Mesothelial cell of epicardium (in vitro differentiated cells): Measurements from ENCODE around the gene ATP8B3. TPM values are rescaled to one million over a fixed set of nuclear protein-coding genes. Genes with fewer than 3 reads are reported as not detected.

Experiments
- DNase-seq, 2 experiments: peaks; one replicate each; pipeline ENCODE4 v3.0.0; 2021; ENCODE audit warnings: low spot score in 2 of 2; ENCODE audit not compliant: unreplicated experiment in 2 of 2
- H3K27ac Mint-ChIP-seq: 2 replicates; pipeline ENCODE4 v1.8.0; 2021; ENCODE audit warnings: mixed read lengths
- H3K27me3 Mint-ChIP-seq: 2 replicates; pipeline ENCODE4 v1.8.0; 2021; ENCODE audit warnings: low read depth, mixed read lengths
- H3K36me3 Mint-ChIP-seq: 2 replicates; pipeline ENCODE4 v1.8.0; 2021; ENCODE audit warnings: mixed read lengths
- H3K4me1 Mint-ChIP-seq: 2 replicates; pipeline ENCODE4 v1.8.0; 2021; ENCODE audit warnings: mixed read lengths
- H3K4me3 Mint-ChIP-seq: 2 replicates; pipeline ENCODE4 v1.8.0; 2021; ENCODE audit warnings: mild to moderate bottlenecking, moderate library complexity, mixed read lengths
- H3K9me3 Mint-ChIP-seq: 2 replicates; pipeline ENCODE4 v1.8.0; 2021; ENCODE audit warnings: mixed read lengths
- total RNA-seq: library from RNA; stranded (reverse); gene quantifications from 3 replicates; pipeline ENCODE4 v1.2.1, GENCODE V29; 2021
- TF ChIP-seq, protein P1 (sequence below): fragments of 200-600 bp; sonication (generic); IDR thresholded peaks from one replicate; pipeline ENCODE4 v1.5.0; 2021; ENCODE audit warnings: antibody characterized with exemption; ENCODE audit not compliant: unreplicated experiment

The ATP8B3 gene
- total RNA-seq, 1 donor from 2014 or later: 2.2 TPM

DNA sequence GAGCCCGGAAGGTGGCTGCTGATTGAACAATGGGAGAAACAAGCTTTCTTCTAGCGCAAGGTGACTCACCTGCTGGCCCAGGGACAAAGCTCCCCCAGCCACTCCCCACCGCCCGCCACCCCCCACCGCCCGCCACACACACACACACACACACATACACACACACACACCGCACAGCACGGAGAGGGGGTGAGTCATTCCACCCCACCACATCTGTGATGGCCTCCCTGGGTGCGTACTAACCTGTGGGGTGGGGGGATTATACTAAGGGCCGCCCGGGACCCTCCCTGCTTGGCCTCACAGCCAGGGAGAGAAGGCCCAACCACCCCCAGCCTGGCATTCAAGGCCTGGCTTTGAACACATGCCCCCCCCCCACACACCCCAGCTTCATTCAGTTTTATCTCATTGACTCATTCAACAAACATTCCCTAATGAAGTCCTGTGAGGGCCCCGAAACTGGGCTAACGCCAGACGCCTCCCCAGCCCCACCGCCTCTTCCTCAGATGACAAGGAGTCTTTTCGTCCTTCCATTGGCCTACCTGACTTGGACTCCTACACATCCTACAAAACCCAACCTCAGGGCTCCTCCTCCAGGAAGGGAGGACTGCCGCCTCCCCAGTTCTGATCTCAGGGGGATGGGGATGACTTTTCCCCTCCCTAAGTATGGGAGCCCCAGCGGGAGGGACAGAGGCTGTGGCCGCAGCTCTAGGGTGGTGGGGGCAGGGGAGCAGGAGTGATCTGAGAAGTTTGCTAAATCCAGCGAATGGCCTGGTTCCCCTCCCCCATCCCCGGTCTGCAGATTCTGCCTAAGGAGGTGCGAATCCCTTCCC is 64.6 kb downstream of the ATP8B3 start:
- Mint-ChIP-seq H3K4me3 (no peak overlapping the region), H3K36me3 (no peaks in the 10 kb centered on the region), H3K27me3 (peaks cover 83% of the 10 kb centered on the region), H3K9me3 (no peaks in the 10 kb centered on the region), H3K4me1 (peaks cover 4% of the 10 kb centered on the region), H3K27ac (no peak overlapping the region)
- TF ChIP-seq, protein P1, sequence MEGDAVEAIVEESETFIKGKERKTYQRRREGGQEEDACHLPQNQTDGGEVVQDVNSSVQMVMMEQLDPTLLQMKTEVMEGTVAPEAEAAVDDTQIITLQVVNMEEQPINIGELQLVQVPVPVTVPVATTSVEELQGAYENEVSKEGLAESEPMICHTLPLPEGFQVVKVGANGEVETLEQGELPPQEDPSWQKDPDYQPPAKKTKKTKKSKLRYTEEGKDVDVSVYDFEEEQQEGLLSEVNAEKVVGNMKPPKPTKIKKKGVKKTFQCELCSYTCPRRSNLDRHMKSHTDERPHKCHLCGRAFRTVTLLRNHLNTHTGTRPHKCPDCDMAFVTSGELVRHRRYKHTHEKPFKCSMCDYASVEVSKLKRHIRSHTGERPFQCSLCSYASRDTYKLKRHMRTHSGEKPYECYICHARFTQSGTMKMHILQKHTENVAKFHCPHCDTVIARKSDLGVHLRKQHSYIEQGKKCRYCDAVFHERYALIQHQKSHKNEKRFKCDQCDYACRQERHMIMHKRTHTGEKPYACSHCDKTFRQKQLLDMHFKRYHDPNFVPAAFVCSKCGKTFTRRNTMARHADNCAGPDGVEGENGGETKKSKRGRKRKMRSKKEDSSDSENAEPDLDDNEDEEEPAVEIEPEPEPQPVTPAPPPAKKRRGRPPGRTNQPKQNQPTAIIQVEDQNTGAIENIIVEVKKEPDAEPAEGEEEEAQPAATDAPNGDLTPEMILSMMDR: no peak
- DNase-seq: no peak

DNA sequence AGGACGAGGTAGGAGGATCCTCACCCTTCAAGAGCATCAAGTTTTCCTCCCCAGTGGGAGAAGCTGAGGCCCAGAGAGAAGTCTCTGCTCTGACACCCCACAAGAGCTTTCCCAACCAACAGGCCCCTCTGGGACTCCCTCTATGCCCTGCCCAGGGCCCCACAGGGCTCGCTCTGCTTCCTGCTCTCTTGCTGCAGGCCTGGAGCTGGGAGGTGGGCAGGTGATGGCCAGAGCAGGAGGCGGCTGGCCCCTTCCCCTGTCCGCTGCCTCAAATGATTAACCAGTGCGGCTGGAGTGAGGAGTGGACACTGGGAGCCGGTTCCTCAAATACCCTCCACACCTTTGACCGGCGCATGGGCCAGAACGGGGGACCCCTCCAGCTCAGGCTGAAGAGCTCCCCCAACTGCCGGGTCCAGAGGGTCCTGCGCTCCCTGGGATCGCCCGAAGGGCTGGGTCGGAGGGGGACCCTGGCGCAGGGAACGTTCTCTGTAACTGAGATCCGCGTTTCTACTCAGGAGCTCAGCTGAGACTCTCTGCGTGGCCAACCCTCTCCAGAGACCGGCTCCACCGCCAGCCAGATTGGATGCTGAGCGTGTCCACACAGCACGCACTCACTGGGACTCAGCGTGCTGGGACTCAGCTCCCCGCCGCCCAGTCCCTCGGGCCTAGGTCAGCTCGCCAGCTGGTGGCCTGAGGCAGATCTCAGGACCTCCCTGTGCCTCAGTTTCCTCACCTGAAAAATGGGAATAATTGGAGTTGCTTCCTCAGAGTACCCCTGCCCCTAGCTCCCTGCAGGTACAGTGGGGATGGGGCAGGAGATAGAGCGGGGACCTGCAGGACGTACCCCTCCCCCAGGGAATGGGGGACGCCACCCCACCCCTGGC is 65.4 kb downstream of the ATP8B3 start:
- Mint-ChIP-seq H3K27me3 (peaks cover 81% of the 10 kb centered on the region), H3K9me3 (no peaks in the 10 kb centered on the region), H3K27ac (no peak overlapping the region), H3K36me3 (no peaks in the 10 kb centered on the region), H3K4me3 (no peak overlapping the region), H3K4me1 (peaks cover 4% of the 10 kb centered on the region)
- TF ChIP-seq, protein P1: no peak
- DNase-seq: no peak

DNA sequence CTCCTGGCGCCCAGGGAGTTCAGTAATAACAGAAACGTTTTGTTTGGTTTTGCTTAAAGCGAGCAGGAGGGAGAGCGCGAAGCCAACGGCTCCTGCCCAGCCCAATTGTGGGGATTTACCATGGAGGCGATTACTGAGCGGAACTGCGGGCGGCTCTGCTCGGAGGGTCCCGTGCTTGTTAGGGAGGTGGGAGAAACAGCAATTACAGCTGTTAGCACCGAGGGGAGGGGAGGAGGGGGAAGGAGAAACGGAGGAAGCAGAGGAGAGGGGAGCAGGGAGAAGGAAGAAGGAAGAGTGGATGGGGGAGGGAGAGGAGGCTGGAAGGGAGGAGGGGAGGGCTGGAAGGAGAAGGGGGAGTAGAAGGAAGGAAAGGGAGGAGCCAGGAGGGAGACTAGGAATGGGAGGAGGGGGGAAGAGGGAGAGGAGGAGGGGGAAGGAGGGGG is 66.5 kb downstream of the ATP8B3 start:
- H3K27ac Mint-ChIP-seq: no peak overlapping the region
- TF ChIP-seq, protein P1: no peak
- peaks cover 4% of the 10 kb centered on the region for H3K4me1 Mint-ChIP-seq
- no peak overlapping the region for H3K4me3 Mint-ChIP-seq
- H3K36me3 Mint-ChIP-seq: no peaks in the 10 kb centered on the region
- DNase-seq: no peak
- no peaks in the 10 kb centered on the region for H3K9me3 Mint-ChIP-seq
- H3K27me3 Mint-ChIP-seq: peaks cover 79% of the 10 kb centered on the region

DNA sequence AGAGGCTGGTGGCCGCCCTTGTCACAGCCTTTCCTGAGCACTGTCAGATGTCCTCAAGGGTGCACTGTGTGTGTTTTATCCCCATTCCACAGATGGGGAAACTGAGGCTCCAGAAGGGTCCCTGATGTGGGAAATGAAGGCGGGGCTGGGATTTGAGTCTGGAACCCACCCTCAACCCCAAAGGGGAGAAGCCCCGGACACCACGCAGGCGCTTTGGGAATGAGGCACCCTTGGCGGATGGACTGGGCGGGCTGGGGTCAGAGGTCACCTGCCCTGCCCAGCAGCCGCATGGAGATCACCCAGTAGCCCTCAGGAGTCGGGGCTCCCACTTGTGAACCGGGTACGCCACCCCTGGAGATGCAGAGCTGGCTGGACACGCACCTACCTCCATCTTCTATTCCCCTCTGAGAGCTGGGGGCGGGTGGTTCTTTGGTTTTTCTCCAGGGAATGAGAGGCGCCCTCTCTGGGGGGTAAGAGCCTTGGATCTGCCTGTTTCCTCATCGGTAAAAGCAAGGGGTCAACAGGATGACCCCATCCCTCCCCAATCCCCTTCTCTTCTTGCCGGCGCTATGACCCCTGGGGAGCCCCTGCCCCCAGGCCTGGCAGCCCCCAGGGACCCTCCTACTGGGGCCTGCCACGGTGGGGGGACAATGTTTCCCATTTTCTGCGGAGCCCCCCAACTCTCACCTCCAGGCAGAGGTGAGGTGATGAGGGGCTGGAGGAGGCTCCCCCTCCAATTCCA is 67.1 kb downstream of the ATP8B3 start:
- Mint-ChIP-seq H3K36me3 (no peaks in the 10 kb centered on the region), H3K27me3 (peaks cover 79% of the 10 kb centered on the region), H3K4me3 (no peak overlapping the region), H3K27ac (no peak overlapping the region), H3K9me3 (no peaks in the 10 kb centered on the region), H3K4me1 (peaks cover 4% of the 10 kb centered on the region)
- DNase-seq: no peak
- TF ChIP-seq, protein P1: no peak

GRCh38 chr19:1744133-1744665 is 67.9 kb downstream of the ATP8B3 start:
- Mint-ChIP-seq H3K27ac (no peak overlapping the region), H3K27me3 (peaks cover 82% of the 10 kb centered on the region), H3K4me3 (no peak overlapping the region), H3K9me3 (no peaks in the 10 kb centered on the region), H3K4me1 (peaks cover 4% of the 10 kb centered on the region), H3K36me3 (no peaks in the 10 kb centered on the region)
- TF ChIP-seq, protein P1: no peak
- no peak for DNase-seq
